Measurements from ENCODE around the gene RFX1. TPM values are rescaled to one million over a fixed set of nuclear protein-coding genes. Genes with fewer than 3 reads are reported as not detected.

Gene RFX1
- total RNA-seq, 1 donor from 2014 or later = 3.3 TPM

DNA sequence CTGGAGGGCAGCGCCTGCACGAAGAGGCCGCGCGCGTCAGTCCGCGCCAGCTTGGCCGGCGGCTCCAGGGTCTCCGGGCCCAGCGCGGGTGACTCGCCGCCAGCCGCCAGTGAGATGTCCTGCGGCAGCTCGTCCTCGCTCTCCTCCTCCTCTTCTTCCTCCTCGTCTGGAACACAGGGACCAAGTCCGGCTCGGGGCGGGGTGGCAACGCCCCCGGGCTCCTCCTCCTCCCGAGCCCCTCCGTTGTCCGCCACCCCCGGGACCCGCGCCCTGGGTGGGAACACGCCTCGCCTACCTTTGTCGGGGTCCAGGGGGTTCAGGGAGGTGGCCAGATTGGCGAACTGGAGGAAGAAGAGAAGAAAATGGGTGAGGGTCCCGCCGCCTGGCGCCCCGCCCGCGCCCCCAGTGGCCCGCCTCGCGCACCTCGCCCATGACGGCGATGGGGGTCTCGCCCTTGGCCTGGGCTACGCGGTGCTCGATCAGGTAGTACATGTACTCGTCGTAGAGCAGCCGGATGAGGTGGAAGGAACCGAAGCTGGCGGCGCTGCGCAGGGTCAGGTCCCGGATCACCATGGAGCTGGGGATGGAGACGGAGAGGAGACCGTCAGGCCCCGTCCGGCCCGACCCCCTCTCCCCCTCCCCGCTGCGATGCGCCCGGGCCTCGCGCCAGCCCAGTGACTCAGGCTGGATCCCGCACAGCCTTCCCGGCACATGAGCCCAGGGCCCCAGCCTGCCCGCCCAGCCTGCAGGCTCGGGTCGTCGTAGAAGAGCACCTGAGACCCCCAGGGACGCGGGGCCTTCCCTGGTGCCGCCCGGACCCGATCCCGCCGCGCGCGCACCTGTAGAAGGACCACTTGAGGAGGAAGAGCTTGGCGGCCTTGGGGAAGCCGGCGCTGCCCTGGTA, 43.2 kb downstream of the RFX1 start:
- Histone ChIP-seq H3K36me3 (peaks cover 62 to 76% of the 10 kb centered on the region in 2 donors), H3K4me3 (peak overlapping the region in 1 of 2 donors; percentile 52), H3K4me1 (no peaks in the 10 kb centered on the region), H3K9me3 (no peaks in the 10 kb centered on the region), H3K27me3 (no peaks in the 10 kb centered on the region), H3K27ac (no peak overlapping the region)
- TF ChIP-seq, protein P1, sequence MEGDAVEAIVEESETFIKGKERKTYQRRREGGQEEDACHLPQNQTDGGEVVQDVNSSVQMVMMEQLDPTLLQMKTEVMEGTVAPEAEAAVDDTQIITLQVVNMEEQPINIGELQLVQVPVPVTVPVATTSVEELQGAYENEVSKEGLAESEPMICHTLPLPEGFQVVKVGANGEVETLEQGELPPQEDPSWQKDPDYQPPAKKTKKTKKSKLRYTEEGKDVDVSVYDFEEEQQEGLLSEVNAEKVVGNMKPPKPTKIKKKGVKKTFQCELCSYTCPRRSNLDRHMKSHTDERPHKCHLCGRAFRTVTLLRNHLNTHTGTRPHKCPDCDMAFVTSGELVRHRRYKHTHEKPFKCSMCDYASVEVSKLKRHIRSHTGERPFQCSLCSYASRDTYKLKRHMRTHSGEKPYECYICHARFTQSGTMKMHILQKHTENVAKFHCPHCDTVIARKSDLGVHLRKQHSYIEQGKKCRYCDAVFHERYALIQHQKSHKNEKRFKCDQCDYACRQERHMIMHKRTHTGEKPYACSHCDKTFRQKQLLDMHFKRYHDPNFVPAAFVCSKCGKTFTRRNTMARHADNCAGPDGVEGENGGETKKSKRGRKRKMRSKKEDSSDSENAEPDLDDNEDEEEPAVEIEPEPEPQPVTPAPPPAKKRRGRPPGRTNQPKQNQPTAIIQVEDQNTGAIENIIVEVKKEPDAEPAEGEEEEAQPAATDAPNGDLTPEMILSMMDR (IDR thresholded peaks at IDR 0.05) = no peak
- intact Hi-C loops (cut with DNase I) = no loop called here
- DNase-seq (ENCODE audit: low spot score in 2 of 2) = no peak

DNA sequence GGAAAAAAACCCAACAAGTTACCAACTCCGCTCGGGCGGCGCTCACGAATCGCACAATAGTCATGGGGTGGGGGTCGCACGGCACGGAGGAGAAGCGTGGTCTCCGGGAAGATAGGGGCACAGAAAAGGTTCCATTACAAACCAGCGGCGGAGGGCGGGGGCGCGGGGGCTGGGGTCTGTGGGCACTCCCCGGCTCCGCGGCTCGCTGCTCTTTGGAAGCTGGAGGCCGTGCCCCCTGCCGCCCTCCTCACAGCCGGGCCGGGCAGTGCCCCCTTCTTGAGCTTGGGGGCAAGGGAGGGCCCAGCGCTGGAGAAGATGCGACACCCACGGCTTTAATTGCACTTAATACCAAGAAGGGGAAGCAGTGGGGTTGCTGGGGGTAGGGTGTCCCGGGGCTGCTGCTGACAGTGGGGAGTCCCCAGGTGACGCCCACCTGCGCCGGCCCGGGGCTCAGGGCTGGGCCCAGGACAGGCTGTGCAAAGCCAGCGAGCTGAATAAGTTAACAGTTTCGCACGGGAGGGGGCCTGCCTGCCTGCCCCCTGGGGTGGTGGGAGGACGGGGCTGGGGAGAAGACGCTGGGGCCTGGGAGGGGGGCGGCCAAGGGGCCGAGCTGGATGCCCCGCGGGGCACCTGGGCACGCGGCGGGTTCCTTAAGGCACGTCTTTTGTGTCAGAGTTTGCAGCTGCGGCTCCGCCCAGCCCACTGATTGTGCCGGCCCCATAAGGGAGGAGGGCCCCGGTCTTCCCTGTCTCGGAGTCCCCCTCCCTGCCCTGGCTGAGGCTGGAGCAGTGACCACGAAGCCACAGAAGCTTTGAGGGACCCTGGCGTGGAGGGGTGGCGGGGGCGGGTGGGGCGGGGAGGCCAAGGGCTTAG, 44.1 kb downstream of the RFX1 start:
- Histone ChIP-seq H3K36me3 (peaks cover 65 to 74% of the 10 kb centered on the region in 2 donors), H3K4me3 (peak overlapping the region in 1 of 2 donors; percentile 52), H3K27me3 (no peaks in the 10 kb centered on the region), H3K4me1 (no peaks in the 10 kb centered on the region), H3K27ac (no peak overlapping the region), H3K9me3 (no peaks in the 10 kb centered on the region)
- no peak for DNase-seq (ENCODE audit: low spot score in 2 of 2)
- intact Hi-C loops (cut with DNase I) = no loop called here
- TF ChIP-seq, protein P1 (IDR thresholded peaks at IDR 0.05) = no peak

DNA sequence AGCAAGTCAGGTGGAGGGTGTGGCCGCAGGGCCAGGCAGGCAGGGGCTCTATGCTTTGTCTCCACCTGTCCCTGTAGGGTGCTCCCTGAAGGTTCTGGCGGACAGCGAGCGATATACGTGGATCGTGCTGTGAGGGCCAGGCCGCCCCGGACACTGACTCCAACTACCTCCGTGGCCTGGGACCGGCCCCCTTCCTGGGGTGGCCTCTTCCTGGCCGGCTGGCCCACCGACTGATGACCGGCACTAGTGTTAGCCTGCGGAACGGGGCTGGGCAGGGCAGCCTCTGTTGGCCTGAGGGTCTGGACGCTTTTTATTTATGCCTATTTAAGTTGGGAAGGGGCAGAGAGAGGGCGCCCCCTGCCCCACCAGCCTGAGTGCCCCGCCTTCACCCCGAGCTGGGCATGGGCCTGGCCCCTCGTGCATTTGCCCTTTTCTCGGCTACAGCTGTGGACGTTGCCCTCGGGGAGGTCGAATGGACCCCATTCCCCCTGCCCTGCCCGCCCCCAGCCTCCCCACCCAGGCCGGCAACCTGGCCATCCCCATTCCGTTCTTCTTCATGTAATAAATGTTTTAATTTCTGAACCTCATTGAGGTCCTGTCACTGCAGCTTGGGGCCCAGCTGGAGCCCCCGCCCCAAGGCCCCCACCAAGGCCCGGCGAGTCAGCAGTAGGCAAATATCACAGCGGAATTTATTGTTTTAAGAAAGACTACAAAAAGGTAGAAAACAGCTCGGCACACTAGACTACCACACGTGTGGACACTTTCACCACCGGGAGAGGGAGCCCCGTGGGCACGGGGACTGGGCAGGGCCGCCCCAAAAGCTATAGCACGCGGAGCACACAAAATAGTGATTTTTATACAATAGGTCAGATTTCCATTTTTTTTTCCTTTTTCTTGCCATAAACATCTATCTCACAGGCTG, 45.0 kb downstream of the RFX1 start:
- Histone ChIP-seq H3K9me3 (no peaks in the 10 kb centered on the region), H3K4me3 (no peak overlapping the region), H3K4me1 (no peaks in the 10 kb centered on the region), H3K36me3 (peaks cover 65 to 74% of the 10 kb centered on the region in 2 donors), H3K27ac (no peak overlapping the region), H3K27me3 (no peaks in the 10 kb centered on the region)
- intact Hi-C loops (cut with DNase I) = no loop called here
- DNase-seq (ENCODE audit: low spot score in 2 of 2) = no peak
- TF ChIP-seq, protein P1 (IDR thresholded peaks at IDR 0.05) = no peak

DNA sequence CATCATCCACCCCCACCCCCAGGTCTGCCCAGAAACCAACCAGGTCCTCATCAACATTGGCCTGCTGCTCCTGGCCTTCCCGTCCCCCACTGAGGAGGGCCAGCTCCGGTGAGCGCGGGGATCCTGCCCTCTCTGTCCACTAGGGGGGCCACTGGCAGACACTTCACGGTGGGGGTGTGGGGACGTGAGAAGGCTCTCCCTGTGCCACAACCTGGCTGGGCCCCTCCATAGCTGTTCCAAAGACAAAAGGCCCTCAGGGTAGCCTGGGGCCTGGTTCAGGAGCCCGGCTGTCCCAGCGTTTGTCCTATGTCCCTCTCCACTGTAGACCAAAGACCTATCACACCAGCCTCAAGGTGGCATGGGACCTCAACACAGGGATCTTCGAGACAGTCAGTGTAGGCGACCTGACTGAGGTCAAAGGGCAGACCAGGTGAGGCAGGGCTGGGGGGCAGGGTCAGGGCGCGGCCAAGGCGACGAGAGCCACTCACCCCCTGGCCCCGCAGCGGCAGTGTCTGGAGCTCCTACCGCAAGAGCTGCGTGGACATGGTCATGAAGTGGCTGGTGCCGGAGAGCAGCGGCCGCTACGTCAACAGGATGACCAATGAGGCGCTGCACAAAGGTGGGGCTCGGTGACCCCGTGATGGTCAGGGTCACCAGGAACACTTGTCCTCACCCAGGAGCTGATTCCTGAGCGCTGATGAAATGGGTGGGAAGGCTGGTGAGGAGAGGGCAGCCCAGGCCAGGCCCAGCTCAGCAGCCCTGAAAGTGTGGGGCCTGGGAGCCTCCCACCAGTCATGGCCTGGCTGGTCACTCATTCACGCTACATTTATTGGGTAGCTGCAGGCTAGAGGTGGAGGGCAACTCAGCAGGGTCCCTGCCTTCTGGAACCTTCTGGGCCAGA, 45.9 kb downstream of the RFX1 start:
- no peak for DNase-seq (ENCODE audit: low spot score in 2 of 2)

More for the DNA sequence above, 45.9 kb downstream of the RFX1 start:
- Histone ChIP-seq H3K4me1 (no peaks in the 10 kb centered on the region), H3K4me3 (no peak overlapping the region), H3K27ac (no peak overlapping the region), H3K9me3 (no peaks in the 10 kb centered on the region), H3K36me3 (peaks cover 69 to 74% of the 10 kb centered on the region in 2 donors), H3K27me3 (no peaks in the 10 kb centered on the region)
- intact Hi-C loops (cut with DNase I) = no loop called here
- TF ChIP-seq, protein P1 (IDR thresholded peaks at IDR 0.05) = no peak
